Gastroesophageal sphincter (tissue), 3 donors: ENCODE data around the gene MTFP1.

Source experiments
- EP300 ChIP-seq: sonication (generic); formaldehyde crosslinking; IDR thresholded peaks from one replicate; pipeline ENCODE4 v1.6.1; 2017; ENCODE audit warnings: antibody characterized with exemption, mild to moderate bottlenecking
- POLR2A ChIP-seq, 2 donors: fragments of 450-650 bp; IDR thresholded peaks; one replicate each; pipeline ENCODE4 v1.6.1; 2017; ENCODE audit warnings: antibody characterized with exemption in 2 of 2, mild to moderate bottlenecking in 2 of 2, moderate library complexity in 1 of 2
- POLR2AphosphoS5 ChIP-seq: sonication (generic); formaldehyde crosslinking; IDR thresholded peaks from one replicate; pipeline ENCODE4 v1.6.1; 2017; ENCODE audit warnings: antibody characterized with exemption
- TF ChIP-seq, protein P1 (sequence below), 4 experiments: fragments of 200-600 bp in 2 of 4; fragments of 450-650 bp in 2 of 4; sonication (generic) in 1 of 4; IDR thresholded peaks; one replicate each; pipeline ENCODE4 v1.5.1; 2017 to 2019; ENCODE audit warnings: antibody characterized with exemption in 4 of 4, mild to moderate bottlenecking in 2 of 4, moderate library complexity in 2 of 4

DNA sequence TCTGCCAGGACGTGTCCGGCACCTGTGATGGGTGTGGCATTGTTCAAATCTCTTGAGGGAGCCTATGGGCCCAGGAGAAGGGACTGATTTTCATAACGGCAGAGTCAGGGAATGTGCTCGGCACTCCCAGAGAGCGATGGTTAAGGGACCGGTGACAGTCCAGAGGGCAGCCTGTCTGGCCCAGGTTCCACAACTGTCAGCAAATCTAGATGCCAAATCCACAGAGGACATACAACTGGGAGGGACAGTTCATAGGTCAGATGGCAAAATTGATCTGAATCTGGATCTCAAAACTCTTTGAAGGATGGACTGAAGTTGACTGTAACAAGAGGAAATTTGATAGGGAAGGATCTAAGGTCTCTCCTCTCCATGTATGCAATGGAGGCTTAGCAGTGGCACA lies 21.3 kb upstream of the MTFP1 start:
- TF ChIP-seq, protein P1, sequence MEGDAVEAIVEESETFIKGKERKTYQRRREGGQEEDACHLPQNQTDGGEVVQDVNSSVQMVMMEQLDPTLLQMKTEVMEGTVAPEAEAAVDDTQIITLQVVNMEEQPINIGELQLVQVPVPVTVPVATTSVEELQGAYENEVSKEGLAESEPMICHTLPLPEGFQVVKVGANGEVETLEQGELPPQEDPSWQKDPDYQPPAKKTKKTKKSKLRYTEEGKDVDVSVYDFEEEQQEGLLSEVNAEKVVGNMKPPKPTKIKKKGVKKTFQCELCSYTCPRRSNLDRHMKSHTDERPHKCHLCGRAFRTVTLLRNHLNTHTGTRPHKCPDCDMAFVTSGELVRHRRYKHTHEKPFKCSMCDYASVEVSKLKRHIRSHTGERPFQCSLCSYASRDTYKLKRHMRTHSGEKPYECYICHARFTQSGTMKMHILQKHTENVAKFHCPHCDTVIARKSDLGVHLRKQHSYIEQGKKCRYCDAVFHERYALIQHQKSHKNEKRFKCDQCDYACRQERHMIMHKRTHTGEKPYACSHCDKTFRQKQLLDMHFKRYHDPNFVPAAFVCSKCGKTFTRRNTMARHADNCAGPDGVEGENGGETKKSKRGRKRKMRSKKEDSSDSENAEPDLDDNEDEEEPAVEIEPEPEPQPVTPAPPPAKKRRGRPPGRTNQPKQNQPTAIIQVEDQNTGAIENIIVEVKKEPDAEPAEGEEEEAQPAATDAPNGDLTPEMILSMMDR (IDR thresholded peaks at IDR 0.05): no peak
- TF ChIP-seq POLR2A (IDR thresholded peaks at IDR 0.05) (no peak), EP300 (no peak), POLR2AphosphoS5 (no peak)
